ENCODE results near the gene PIP5K1B. TPM values are rescaled to one million over a fixed set of nuclear protein-coding genes. Genes with fewer than 3 reads are reported as not detected.
A peak's percentile ranks its signal among the peaks of the same experiment; 100 is the strongest.

Gene PIP5K1B, protein sequence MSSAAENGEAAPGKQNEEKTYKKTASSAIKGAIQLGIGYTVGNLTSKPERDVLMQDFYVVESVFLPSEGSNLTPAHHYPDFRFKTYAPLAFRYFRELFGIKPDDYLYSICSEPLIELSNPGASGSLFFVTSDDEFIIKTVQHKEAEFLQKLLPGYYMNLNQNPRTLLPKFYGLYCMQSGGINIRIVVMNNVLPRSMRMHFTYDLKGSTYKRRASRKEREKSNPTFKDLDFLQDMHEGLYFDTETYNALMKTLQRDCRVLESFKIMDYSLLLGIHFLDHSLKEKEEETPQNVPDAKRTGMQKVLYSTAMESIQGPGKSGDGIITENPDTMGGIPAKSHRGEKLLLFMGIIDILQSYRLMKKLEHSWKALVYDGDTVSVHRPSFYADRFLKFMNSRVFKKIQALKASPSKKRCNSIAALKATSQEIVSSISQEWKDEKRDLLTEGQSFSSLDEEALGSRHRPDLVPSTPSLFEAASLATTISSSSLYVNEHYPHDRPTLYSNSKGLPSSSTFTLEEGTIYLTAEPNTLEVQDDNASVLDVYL
- total RNA-seq = 71.9 TPM
- long read RNA-seq, transcript PIP5K1B-201 (16 exons, 2,654 nt) = major isoform, 7 of 40 reads
- long read RNA-seq, partial matches to known transcripts = 13 of 40 reads
- long read RNA-seq, other reads (novel, unspliced or antisense) = 20 of 40 reads

DNA sequence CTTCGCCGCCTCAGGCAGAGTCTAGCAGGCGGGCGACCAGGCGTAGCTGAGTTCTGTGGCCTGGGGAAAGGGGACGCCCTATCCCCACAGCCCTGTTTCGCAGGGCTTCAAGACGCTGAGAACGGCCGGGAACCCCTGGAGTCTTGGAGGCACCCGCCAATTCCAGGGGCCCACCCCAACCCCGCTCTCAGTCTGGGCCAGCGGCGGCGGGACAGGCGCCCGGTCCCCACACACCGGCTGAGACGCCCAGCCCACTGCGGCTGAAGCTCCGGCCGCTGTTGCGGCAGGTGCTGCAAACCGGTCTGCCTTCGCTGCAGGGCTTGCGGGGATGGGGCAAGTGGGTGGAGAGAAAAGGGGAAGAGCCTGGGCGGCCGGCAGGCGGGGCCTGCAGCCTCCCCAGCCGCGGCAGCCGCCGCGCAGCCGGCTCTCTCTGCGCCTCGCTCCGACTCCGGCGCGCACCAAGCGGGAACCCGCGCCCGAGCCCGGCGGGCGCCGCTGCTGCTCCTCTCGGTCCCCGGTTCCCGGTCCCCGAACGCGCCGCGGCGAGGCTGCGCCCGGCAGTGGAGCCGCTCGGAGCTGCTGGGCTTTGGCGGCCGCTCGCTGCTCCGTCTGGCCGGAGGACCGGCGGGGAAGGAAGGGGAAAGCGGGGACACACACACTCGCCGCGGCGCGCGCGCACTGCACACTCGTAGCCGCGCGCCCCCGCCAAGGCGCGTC, at the start of gene PIP5K1B:
TSS of gene PIP5K1B (plus strand) at position 427 of the 717 bp plus-strand sequence. CDS start 117,375 bp downstream, outside the sequence.
- TF ChIP-seq CTCF (IDR thresholded peaks at IDR 0.05; ENCODE audit: borderline replicate concordance) = peak; percentile 31
- Histone ChIP-seq H3K36me3 (no peaks in the 10 kb centered on the region), H3K4me1 (peaks cover 50% of the 10 kb centered on the region), H3K27ac (replicated peaks) (peak within 1 kb of the TSS; percentile 93), H3K9me3 (replicated peaks) (no peaks in the 10 kb centered on the region), H3K27me3 (ENCODE audit: low read depth) (peaks cover 29% of the 10 kb centered on the region), H3K4me3 (peak within 1 kb of the TSS; percentile 74)
- peak; percentile 77 for DNase-seq
- intact Hi-C loops (cut with micrococcal nuclease) = no loop called here

GRCh38 chr9:68664036-68664435, 41.0 kb upstream of the PIP5K1B start:
- TF ChIP-seq CTCF (IDR thresholded peaks at IDR 0.05; ENCODE audit: borderline replicate concordance) = no peak
- Histone ChIP-seq H3K36me3 (no peaks in the 10 kb centered on the region), H3K27me3 (ENCODE audit: low read depth) (no peaks in the 10 kb centered on the region), H3K4me1 (no peaks in the 10 kb centered on the region), H3K4me3 (no peak overlapping the region), H3K27ac (replicated peaks) (no peak overlapping the region), H3K9me3 (replicated peaks) (no peaks in the 10 kb centered on the region)
- intact Hi-C loops (cut with micrococcal nuclease) = no loop called here
- DNase-seq = no peak

- Histone ChIP-seq H3K4me3 (no peak overlapping the region), H3K27ac (replicated peaks) (no peak overlapping the region), H3K36me3 (no peaks in the 10 kb centered on the region), H3K4me1 (peaks cover 9% of the 10 kb centered on the region), H3K27me3 (ENCODE audit: low read depth) (no peaks in the 10 kb centered on the region), H3K9me3 (replicated peaks) (no peaks in the 10 kb centered on the region)
- no peak for TF ChIP-seq CTCF (IDR thresholded peaks at IDR 0.05; ENCODE audit: borderline replicate concordance)
- intact Hi-C loops (cut with micrococcal nuclease) = no loop called here
- DNase-seq = no peak
Measured at GRCh38 chr9:68668127-68668526, 36.9 kb upstream of the PIP5K1B start.

- no peak overlapping the region for H3K27ac ChIP-seq (replicated peaks)
- intact Hi-C loops (cut with micrococcal nuclease) = no loop called here
- H3K4me3 ChIP-seq = no peak overlapping the region
- no peaks in the 10 kb centered on the region for H3K9me3 ChIP-seq (replicated peaks)
- no peak for TF ChIP-seq CTCF (IDR thresholded peaks at IDR 0.05; ENCODE audit: borderline replicate concordance)
- H3K27me3 ChIP-seq (ENCODE audit: low read depth) = no peaks in the 10 kb centered on the region
- H3K4me1 ChIP-seq = peaks cover 11% of the 10 kb centered on the region
- H3K36me3 ChIP-seq = no peaks in the 10 kb centered on the region
- DNase-seq = no peak
Measured at GRCh38 chr9:68669218-68669617, 35.8 kb upstream of the PIP5K1B start.

GRCh38 chr9:68672215-68672614, 32.8 kb upstream of the PIP5K1B start:
- Histone ChIP-seq H3K9me3 (replicated peaks) (no peaks in the 10 kb centered on the region), H3K4me1 (peaks cover 21% of the 10 kb centered on the region), H3K36me3 (no peaks in the 10 kb centered on the region), H3K27me3 (ENCODE audit: low read depth) (no peaks in the 10 kb centered on the region), H3K4me3 (no peak overlapping the region), H3K27ac (replicated peaks) (no peak overlapping the region)
- DNase-seq = no peak
- TF ChIP-seq CTCF (IDR thresholded peaks at IDR 0.05; ENCODE audit: borderline replicate concordance) = no peak
- intact Hi-C loops (cut with micrococcal nuclease) = no loop called here

Measured in left ventricle myocardium inferior (tissue), 1 donor.